Measurements from ENCODE around the gene FOXF1. TPM values are rescaled to one million over a fixed set of nuclear protein-coding genes. Genes with fewer than 3 reads are reported as not detected.

The FOXF1 gene
- total and polyA plus RNA-seq, 9 donors, result 0.22 to 1.5 (median 0.45) TPM

- no peak for DNase-seq
- Histone ChIP-seq H3K4me3 (no peak overlapping the region), H3K4me1 (ENCODE audit: insufficient read depth) (no peaks in the 10 kb centered on the region), H3K27ac (no peak overlapping the region), H3K27me3 (no peaks in the 10 kb centered on the region), H3K9me3 (no peaks in the 10 kb centered on the region), H3K36me3 (no peaks in the 10 kb centered on the region)
- intact Hi-C loops (cut with DNase I), result no loop called here
- TF ChIP-seq CTCF (IDR thresholded peaks at IDR 0.05), result no peak
- TF ChIP-seq EP300 (IDR thresholded peaks at IDR 0.05), result no peak
- TF ChIP-seq POLR2A (IDR thresholded peaks at IDR 0.05), result no peak
- WGBS, 3 donors, result 84 to 90% (median 85%) methylated on average over 12 of the region's 12 CpGs
Observed at GRCh38 chr16:86471896-86472295, 38.4 kb upstream of the FOXF1 start.

DNA sequence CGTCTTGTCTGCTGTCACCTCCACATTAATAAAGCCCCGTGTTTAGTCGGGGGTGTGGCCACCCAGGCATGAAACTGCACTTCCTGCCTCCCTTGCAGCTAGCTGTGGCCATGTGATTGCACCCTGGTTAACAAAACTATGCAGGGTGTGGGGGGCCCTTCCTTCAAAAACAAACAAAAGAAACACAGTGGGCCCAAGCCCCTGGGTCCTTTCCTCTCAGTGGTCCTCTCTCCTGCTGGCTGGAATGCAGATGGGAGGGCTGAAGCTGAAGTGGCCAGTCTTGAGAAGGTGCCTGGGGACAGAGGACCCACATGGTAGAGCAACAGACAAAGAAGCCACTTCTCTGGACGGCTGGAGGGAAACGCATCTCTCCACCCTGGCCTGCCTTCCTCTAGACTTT, 38.0 kb upstream of the FOXF1 start:
- H3K36me3 ChIP-seq, result no peaks in the 10 kb centered on the region
- no peaks in the 10 kb centered on the region for H3K9me3 ChIP-seq
- intact Hi-C loops (cut with DNase I), result no loop called here
- H3K27ac ChIP-seq, result no peak overlapping the region
- H3K4me1 ChIP-seq (ENCODE audit: insufficient read depth), result no peaks in the 10 kb centered on the region
- DNase-seq, result no peak
- H3K4me3 ChIP-seq, result no peak overlapping the region
- 84 to 97% (median 87%) methylated on average over 5 of the region's 5 CpGs for WGBS, 3 donors
- no peak for TF ChIP-seq EP300 (IDR thresholded peaks at IDR 0.05)
- no peak for TF ChIP-seq CTCF (IDR thresholded peaks at IDR 0.05)
- TF ChIP-seq POLR2A (IDR thresholded peaks at IDR 0.05), result no peak
- no peaks in the 10 kb centered on the region for H3K27me3 ChIP-seq

- TF ChIP-seq POLR2A (IDR thresholded peaks at IDR 0.05) (no peak), CTCF (IDR thresholded peaks at IDR 0.05) (no peak), EP300 (IDR thresholded peaks at IDR 0.05) (no peak)
- WGBS, 3 donors, result 16 to 23% (median 21%) methylated on average over 11 of the region's 11 CpGs
- no peaks in the 10 kb centered on the region for H3K27me3 ChIP-seq
Observed at GRCh38 chr16:86476956-86477534, 33.3 kb upstream of the FOXF1 start.

DNA sequence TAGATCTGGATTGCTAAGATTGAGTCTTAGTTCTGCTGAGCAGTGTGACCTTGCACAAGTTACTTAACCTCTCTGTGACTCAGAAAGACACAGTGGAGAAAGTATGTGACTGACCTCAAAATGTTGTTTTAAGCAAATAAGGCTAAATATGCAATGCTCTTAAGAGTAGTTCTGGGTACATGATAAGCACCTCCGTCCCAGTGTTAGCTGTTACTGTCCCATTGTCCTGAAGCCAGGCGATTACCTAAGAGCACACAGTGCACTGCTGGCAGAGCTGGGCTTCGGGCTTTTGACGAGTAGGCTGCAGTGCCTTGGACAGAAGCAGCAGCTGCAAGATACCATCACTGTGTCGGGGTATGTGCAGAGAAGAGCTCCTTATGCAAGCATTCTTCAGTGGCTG, 32.7 kb upstream of the FOXF1 start:
- no peak for DNase-seq
- 65 to 73% (median 73%) methylated on average over 5 of the region's 5 CpGs for WGBS, 3 donors
- Histone ChIP-seq H3K27me3 (no peaks in the 10 kb centered on the region), H3K4me1 (ENCODE audit: insufficient read depth) (no peaks in the 10 kb centered on the region), H3K4me3 (no peak overlapping the region), H3K36me3 (no peaks in the 10 kb centered on the region), H3K27ac (no peak overlapping the region), H3K9me3 (no peaks in the 10 kb centered on the region)
- intact Hi-C loops (cut with DNase I), result no loop called here
- no peak for TF ChIP-seq POLR2A (IDR thresholded peaks at IDR 0.05)
- no peak for TF ChIP-seq CTCF (IDR thresholded peaks at IDR 0.05)
- no peak for TF ChIP-seq EP300 (IDR thresholded peaks at IDR 0.05)

More at GRCh38 chr16:86476956-86477534, 33.3 kb upstream of the FOXF1 start:
- no peaks in the 10 kb centered on the region for H3K4me1 ChIP-seq (ENCODE audit: insufficient read depth)
- H3K9me3 ChIP-seq, result no peaks in the 10 kb centered on the region
- H3K36me3 ChIP-seq, result no peaks in the 10 kb centered on the region
- intact Hi-C loops (cut with DNase I), result no loop called here
- H3K27ac ChIP-seq, result no peak overlapping the region
- no peak overlapping the region for H3K4me3 ChIP-seq
- DNase-seq, result no peak
